Peyer's patch (tissue), 4 donors: Measurements from ENCODE around the gene NOS1. TPM values are rescaled to one million over a fixed set of nuclear protein-coding genes. Genes with fewer than 3 reads are reported as not detected.

Source experiments
- DNase-seq, 3 donors: peaks; one replicate each; pipeline ENCODE4 v3.0.0-alpha.2; 2017 to 2019
- H3K27ac ChIP-seq, 4 donors: fragments of 200-600 bp; sonication (generic); one replicate each; pipeline ENCODE4 v1.5.1; 2016 to 2019
- H3K27me3 ChIP-seq, 2 donors: fragments of 200-600 bp; sonication (generic); one replicate each; pipeline ENCODE4 v1.5.1; 2019
- H3K36me3 ChIP-seq, 3 donors: fragments of 200-600 bp; sonication (generic); one replicate each; pipeline ENCODE4 v1.5.1; 2016 to 2019
- H3K4me1 ChIP-seq, 4 donors: fragments of 200-600 bp; sonication (generic); one replicate each; pipeline ENCODE4 v1.5.1; 2016 to 2019
- H3K4me3 ChIP-seq, 4 donors: fragments of 200-600 bp; sonication (generic); 1 replicate in 3 of 4; 2 replicates in 1 of 4; pipeline ENCODE4 v1.5.1; 2016 to 2019; ENCODE audit warnings: mild to moderate bottlenecking in 1 of 4
- H3K9me3 ChIP-seq, 4 donors: fragments of 200-600 bp; sonication (generic); one replicate each; pipeline ENCODE4 v1.5.1; 2016 to 2019; ENCODE audit warnings: mild to moderate bottlenecking in 1 of 4
- POLR2A ChIP-seq, 2 donors: fragments of 450-650 bp; IDR thresholded peaks; one replicate each; pipeline ENCODE4 v1.5.1; 2017; ENCODE audit warnings: antibody characterized with exemption in 2 of 2, mild to moderate bottlenecking in 2 of 2, moderate library complexity in 2 of 2
- total RNA-seq, 4 donors: library from RNA; depleted of rRNA; stranded (reverse); fragments of >200 nt; gene quantifications; one replicate each; pipeline ENCODE4 v1.1.0, GENCODE V29; 2016
- TF ChIP-seq, protein P1 (sequence below), 6 experiments: fragments of 450-650 bp in 4 of 6; fragments of 200-600 bp in 2 of 6; sonication (generic) in 1 of 6; IDR thresholded peaks; one replicate each; pipeline ENCODE4 v1.5.1; 2017 to 2019; ENCODE audit warnings: antibody characterized with exemption in 6 of 6, mild to moderate bottlenecking in 3 of 6, moderate library complexity in 1 of 6

The NOS1 gene
- total RNA-seq, 4 donors from 2014 or later: 0.40 to 0.57 TPM; not detected in 2

DNA sequence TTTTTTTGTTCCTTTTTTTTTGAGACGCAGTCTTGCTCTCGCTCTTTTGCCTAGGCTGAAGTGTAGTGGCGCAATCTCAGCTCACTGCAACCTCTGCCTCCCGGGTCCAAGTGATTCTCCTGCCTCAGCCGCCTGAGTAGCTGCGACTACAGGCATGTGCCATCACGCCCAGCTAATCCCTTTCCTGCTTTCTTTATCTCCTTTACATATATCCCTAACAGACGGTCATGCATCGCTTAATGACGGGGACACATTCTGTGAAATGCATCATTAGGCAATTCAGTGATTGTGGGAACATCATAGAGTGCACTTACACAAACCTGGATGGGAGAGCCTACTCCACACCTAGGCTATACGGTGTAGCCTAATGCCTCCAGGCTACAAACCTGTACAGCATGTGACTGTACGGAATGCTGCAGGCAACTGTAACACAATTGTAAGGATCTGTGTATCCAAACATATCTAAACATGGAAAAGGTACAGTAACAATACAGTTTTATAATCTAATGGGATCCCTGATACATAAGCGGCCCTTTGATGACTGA is 32.8 kb downstream of the NOS1 start:
- Histone ChIP-seq H3K27me3 (no peaks in the 10 kb centered on the region), H3K4me3 (no peak overlapping the region), H3K36me3 (no peaks in the 10 kb centered on the region), H3K27ac (no peak overlapping the region), H3K4me1 (no peaks in the 10 kb centered on the region), H3K9me3 (no peaks in the 10 kb centered on the region)
- TF ChIP-seq POLR2A (IDR thresholded peaks at IDR 0.05): no peak
- TF ChIP-seq, protein P1, sequence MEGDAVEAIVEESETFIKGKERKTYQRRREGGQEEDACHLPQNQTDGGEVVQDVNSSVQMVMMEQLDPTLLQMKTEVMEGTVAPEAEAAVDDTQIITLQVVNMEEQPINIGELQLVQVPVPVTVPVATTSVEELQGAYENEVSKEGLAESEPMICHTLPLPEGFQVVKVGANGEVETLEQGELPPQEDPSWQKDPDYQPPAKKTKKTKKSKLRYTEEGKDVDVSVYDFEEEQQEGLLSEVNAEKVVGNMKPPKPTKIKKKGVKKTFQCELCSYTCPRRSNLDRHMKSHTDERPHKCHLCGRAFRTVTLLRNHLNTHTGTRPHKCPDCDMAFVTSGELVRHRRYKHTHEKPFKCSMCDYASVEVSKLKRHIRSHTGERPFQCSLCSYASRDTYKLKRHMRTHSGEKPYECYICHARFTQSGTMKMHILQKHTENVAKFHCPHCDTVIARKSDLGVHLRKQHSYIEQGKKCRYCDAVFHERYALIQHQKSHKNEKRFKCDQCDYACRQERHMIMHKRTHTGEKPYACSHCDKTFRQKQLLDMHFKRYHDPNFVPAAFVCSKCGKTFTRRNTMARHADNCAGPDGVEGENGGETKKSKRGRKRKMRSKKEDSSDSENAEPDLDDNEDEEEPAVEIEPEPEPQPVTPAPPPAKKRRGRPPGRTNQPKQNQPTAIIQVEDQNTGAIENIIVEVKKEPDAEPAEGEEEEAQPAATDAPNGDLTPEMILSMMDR (IDR thresholded peaks at IDR 0.05): no peak
- no peak for DNase-seq

DNA sequence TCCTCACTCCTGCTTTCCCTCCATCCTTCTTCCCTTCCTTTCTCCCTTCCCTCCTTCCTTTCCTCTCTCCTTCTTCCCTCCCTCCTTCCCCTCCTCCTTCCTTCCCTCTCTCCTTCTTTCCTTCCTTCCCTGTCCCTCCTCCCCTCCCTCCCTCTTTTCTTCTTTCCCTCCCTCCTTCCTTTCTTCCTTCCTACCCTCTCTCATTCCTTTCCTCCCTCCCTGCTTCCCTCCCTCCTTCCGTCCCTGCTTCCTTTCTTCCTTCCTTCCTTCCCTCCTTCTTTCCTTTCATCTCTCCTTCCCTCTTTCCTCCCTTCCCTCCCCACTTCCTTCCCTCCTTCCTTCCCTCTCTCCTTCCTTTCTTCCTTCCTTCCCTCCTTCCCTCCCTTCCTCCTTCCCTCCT is 39.0 kb downstream of the NOS1 start:
- no peak overlapping the region for H3K27ac ChIP-seq
- no peak for DNase-seq
- TF ChIP-seq, protein P1 (IDR thresholded peaks at IDR 0.05): no peak
- no peak for TF ChIP-seq POLR2A (IDR thresholded peaks at IDR 0.05)
- no peaks in the 10 kb centered on the region for H3K4me1 ChIP-seq
- H3K36me3 ChIP-seq: no peaks in the 10 kb centered on the region
- no peaks in the 10 kb centered on the region for H3K9me3 ChIP-seq
- H3K27me3 ChIP-seq: no peaks in the 10 kb centered on the region
- H3K4me3 ChIP-seq: no peak overlapping the region

DNA sequence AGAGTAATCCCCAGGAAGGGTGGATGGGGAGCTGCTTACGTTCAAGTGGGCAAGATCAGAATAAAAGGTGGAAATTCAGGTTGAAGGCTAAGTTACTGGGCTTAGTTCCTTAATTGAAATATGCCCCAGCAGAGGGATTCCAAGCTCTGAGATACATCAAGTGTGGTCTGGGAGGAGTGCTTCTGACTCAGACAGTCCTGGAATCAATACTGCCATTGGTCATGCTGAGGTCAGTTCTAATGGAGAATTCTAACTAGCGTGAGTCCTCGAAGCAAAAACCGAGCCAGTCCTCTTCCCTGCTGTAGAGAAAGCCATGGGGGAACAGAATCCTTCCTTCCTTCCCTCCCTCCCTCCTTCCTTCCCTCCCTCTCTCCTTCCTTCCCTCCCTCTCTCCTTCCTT is 39.9 kb downstream of the NOS1 start:
- TF ChIP-seq, protein P1 (IDR thresholded peaks at IDR 0.05): no peak
- no peak for TF ChIP-seq POLR2A (IDR thresholded peaks at IDR 0.05)
- no peak overlapping the region for H3K4me3 ChIP-seq
- H3K4me1 ChIP-seq: no peaks in the 10 kb centered on the region
- H3K9me3 ChIP-seq: no peaks in the 10 kb centered on the region
- H3K27me3 ChIP-seq: no peaks in the 10 kb centered on the region
- no peak for DNase-seq
- no peaks in the 10 kb centered on the region for H3K36me3 ChIP-seq
- H3K27ac ChIP-seq: no peak overlapping the region

DNA sequence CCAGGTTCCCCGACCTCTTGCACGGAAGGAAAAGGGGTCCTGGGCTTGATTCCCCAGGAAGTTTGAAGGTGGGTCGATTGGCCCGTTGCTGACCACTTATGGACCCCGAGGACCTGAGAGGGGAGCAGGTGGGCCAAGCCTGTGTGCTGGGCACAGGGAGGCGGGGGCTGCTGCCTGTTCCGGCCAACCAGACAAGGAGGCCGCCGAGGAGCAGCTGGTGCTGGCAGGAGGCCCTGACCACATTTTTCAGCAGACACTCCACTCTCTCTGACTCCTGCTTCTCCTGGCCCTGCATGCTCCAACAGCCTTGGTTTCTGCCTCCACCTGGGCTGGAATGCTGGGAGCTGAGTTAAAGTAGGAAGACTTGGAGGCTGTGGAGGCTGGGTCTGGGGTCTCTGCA is 42.8 kb downstream of the NOS1 start:
- no peak for DNase-seq
- no peak overlapping the region for H3K4me3 ChIP-seq
- H3K4me1 ChIP-seq: no peaks in the 10 kb centered on the region
- H3K27me3 ChIP-seq: no peaks in the 10 kb centered on the region
- no peak for TF ChIP-seq POLR2A (IDR thresholded peaks at IDR 0.05)
- TF ChIP-seq, protein P1 (IDR thresholded peaks at IDR 0.05): no peak
- no peaks in the 10 kb centered on the region for H3K9me3 ChIP-seq
- H3K27ac ChIP-seq: no peak overlapping the region
- no peaks in the 10 kb centered on the region for H3K36me3 ChIP-seq

GRCh38 chr12:117316336-117316735 is 45.1 kb downstream of the NOS1 start:
- Histone ChIP-seq H3K27ac (no peak overlapping the region), H3K9me3 (no peaks in the 10 kb centered on the region), H3K36me3 (no peaks in the 10 kb centered on the region), H3K27me3 (no peaks in the 10 kb centered on the region), H3K4me1 (no peaks in the 10 kb centered on the region), H3K4me3 (no peak overlapping the region)
- TF ChIP-seq, protein P1 (IDR thresholded peaks at IDR 0.05): no peak
- TF ChIP-seq POLR2A (IDR thresholded peaks at IDR 0.05): no peak
- DNase-seq: no peak

DNA sequence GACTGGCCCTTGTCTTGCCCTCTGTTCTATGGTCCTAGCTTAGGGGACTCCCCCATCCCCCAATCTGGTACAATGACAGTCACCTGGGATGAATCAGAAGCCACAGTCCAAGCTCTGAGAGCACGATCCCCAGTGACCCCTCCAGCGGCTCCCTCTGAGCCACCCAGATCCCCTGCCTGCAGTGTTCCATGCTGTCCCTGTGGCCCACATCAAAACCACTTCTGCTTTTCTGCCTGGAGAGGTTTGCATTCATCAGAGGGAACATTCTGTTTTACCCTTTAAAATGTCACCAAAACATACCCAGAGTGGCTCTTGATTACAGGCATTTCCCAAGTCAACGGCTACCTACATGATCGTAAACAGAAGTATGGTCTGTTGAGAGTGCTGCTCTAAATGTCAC is 47.5 kb downstream of the NOS1 start:
- H3K27ac ChIP-seq: no peak overlapping the region
- DNase-seq: no peak
- no peaks in the 10 kb centered on the region for H3K9me3 ChIP-seq
- TF ChIP-seq, protein P1 (IDR thresholded peaks at IDR 0.05): no peak
- no peak for TF ChIP-seq POLR2A (IDR thresholded peaks at IDR 0.05)
- no peak overlapping the region for H3K4me3 ChIP-seq
- H3K36me3 ChIP-seq: no peaks in the 10 kb centered on the region
- no peaks in the 10 kb centered on the region for H3K27me3 ChIP-seq
- no peaks in the 10 kb centered on the region for H3K4me1 ChIP-seq
